Adipocyte (in vitro differentiated cells): ENCODE measurements around the gene LNP1.
"Not testable (repeated sequence)": the region's sequence is repeated elsewhere in the genome, so short reads cannot be mapped to it uniquely, and the experiment has no call there.

Source experiments
- DNase-seq: peaks from one replicate; pipeline ENCODE4 v3.0.0-alpha.2; 2015; ENCODE audit warnings: low read depth
- H3K27me3 ChIP-seq: replicated peaks from 2 replicates; pipeline ENCODE4 v1.7.0; 2013; ENCODE audit warnings: mild to moderate bottlenecking, low read length, moderate library complexity; ENCODE audit not compliant: control insufficient read depth, insufficient read depth
- H3K36me3 ChIP-seq: 2 replicates; pipeline ENCODE4 v1.7.0; 2013; ENCODE audit warnings: low read length, mild to moderate bottlenecking, moderate library complexity; ENCODE audit not compliant: control insufficient read depth, insufficient read depth, severe bottlenecking
- H3K4me1 ChIP-seq: 2 replicates; pipeline ENCODE4 v1.7.0; 2013; ENCODE audit warnings: mild to moderate bottlenecking, low read length, moderate library complexity; ENCODE audit not compliant: control insufficient read depth, insufficient read depth
- H3K4me3 ChIP-seq: 2 replicates; pipeline ENCODE4 v1.7.0; 2013; ENCODE audit warnings: mild to moderate bottlenecking, low read length, moderate library complexity
- H3K9ac ChIP-seq: 2 replicates; pipeline ENCODE4 v1.7.0; 2013; ENCODE audit warnings: mild to moderate bottlenecking, low read length, moderate library complexity
- H3K9me3 ChIP-seq: 2 replicates; pipeline ENCODE4 v1.7.0; 2013; ENCODE audit warnings: mild to moderate bottlenecking, low read length, moderate library complexity; ENCODE audit not compliant: control insufficient read depth

Gene LNP1

DNA sequence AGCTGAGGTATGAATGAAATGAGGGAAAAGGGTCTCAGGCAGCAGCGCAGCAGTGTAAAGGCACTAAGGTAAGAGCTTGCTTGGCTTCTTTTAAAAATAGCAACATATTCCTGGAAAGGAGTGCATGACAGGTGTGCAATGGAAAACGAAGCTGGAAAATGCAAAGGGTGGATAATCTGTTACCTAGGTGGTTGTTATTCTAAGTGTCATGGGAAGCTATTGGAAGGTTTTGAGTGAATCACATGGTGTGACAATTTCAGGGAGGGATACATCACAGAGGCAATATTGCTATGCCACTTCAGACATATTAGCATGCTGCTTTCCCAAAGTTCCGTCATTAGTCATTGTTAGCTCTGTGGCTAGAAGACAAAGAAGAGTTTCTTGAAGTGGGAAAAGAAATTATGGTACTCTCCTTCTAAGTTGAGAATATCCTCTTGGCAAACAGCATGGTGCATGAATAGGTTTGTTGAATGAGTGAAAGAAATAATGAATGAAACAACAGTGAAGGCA is 62.4 kb downstream of the LNP1 start:
- H3K27me3 ChIP-seq: no peaks in the 10 kb centered on the region
- H3K36me3 ChIP-seq: no peaks in the 10 kb centered on the region
- H3K9ac ChIP-seq: no peak overlapping the region
- H3K4me1 ChIP-seq: no peaks in the 10 kb centered on the region
- DNase-seq: no peak
- H3K4me3 ChIP-seq: no peak overlapping the region
- peaks cover 17% of the 10 kb centered on the region for H3K9me3 ChIP-seq

DNA sequence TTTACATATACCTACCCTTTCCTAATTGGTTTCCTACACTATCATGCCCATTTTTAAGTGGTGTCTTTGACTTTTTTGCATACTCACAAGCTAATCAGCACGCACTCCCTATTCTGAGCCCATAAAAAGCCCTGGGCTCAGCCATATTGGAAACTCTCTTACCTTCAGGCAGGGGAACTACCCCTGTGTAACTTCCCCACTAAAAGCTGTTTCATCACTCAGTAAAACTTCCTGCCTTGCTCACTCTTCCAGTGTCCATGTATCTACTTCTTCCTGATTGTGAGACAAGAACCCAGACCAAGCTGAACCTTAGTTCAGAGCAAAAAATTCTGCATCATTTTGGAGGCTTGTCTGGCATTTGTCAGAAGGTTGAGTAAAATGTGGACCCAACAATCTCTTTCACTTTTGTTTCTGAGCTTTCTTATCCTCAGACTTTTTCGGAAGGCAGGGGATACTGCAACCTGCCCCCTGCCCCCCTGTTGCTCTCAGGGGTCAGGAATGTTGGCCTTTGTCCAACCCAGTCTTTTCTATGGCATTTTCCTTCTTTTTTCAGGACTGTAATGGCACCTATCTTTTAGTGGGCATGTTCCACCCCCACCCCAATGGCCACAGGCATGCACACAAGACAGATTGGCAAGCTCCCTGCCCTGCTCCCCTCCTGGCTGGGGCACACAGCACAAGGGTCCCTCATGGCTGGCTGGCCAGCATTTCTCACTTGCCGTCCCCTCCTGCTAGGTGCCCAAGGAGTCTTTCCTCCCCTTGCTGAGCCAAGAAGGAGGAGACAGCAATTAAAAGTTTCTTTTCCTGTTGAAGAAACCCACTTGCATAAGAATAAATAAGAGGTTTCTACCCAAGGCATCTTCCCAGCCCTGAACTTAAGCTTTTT is 64.8 kb downstream of the LNP1 start:
- H3K36me3 ChIP-seq: no peaks in the 10 kb centered on the region
- no peak for DNase-seq
- no peak overlapping the region for H3K4me3 ChIP-seq
- H3K27me3 ChIP-seq: no peaks in the 10 kb centered on the region
- no peaks in the 10 kb centered on the region for H3K4me1 ChIP-seq
- no peak overlapping the region for H3K9ac ChIP-seq
- peaks cover 32% of the 10 kb centered on the region for H3K9me3 ChIP-seq

DNA sequence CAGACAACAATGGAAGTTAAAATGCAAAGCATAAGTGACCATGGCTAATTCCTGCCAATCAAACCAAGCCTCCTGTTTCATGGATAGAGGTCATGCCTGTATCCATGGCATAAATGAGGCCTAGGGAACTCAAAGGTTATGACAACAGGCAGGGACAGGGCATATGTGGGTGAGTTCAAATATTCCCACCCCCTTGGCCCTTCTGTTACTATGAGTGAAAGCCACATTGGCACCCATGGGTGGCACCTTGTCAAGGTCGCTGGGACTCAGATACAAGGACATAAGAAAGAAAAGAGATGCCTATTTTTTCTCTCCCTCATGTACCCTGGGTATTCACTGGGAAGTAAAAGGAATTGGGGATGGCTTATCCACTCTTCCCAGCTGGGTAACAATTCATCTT is 65.8 kb downstream of the LNP1 start:
- no peaks in the 10 kb centered on the region for H3K27me3 ChIP-seq
- peaks cover 33% of the 10 kb centered on the region for H3K9me3 ChIP-seq
- H3K9ac ChIP-seq: no peak overlapping the region
- H3K36me3 ChIP-seq: no peaks in the 10 kb centered on the region
- H3K4me1 ChIP-seq: no peaks in the 10 kb centered on the region
- H3K4me3 ChIP-seq: no peak overlapping the region
- DNase-seq: no peak

DNA sequence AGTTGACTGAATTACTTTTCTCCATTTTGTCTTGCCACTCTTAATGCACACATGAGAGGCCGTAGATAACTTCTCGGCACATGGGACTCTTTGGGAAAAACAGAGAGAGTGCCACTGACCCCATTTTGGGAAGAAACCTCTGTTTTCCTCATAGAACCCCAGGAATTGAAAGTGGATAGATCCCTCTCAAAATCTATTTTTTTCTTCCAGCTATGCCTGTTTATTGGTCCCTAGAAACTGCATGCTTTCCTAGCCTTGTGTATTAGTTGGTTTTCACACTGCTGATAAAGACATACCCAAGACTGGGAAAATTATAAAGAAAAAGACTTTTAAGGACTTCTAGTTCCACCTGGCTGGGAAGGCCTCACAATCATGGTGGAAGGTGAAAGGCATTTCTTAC is 67.3 kb downstream of the LNP1 start:
- no peak overlapping the region for H3K9ac ChIP-seq
- no peaks in the 10 kb centered on the region for H3K4me1 ChIP-seq
- DNase-seq: no peak
- no peak overlapping the region for H3K4me3 ChIP-seq
- no peaks in the 10 kb centered on the region for H3K36me3 ChIP-seq
- H3K9me3 ChIP-seq: peaks cover 33% of the 10 kb centered on the region
- no peaks in the 10 kb centered on the region for H3K27me3 ChIP-seq

DNA sequence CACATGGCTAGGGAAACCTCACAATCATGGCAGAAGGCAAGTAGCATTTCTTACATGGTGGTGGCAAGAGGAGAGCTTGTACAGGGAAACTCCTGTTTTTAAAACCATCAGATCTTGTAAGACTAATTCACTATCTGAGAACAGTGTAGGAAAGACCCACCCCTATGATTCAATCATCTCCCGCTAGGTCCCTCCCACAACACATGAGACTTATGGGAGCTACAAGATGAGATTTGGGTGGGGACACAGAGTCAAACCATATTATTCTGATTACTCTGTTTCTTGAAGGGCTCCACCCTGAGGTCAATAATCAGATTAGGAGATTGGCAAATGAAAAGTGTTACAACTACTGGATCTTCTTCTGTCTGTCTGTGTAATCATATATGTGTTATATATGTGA is 69.6 kb downstream of the LNP1 start:
- DNase-seq: no peak
- H3K9ac ChIP-seq: no peak overlapping the region

DNA sequence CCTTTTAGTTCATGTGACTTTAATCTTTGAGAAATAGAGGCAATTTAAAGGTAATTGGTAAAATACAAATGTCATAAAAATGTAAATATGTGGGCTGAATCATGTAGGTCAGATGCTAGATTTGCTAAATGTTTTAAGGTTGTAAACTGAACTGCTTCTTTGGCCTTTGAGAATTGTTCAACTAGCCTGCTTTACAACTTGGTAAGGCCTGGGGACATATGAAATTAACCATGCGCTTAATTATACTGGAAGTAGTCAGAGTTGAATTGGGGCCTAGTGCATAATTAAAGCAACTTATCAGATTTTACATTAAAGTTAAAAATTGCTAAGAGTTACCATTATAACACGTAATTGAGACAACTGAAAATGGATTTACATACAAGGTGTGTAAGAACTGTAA is 70.1 kb downstream of the LNP1 start:
- Histone ChIP-seq H3K4me3 (no peak overlapping the region), H3K9me3 (peaks cover 33% of the 10 kb centered on the region), H3K4me1 (no peaks in the 10 kb centered on the region), H3K9ac (no peak overlapping the region), H3K36me3 (no peaks in the 10 kb centered on the region), H3K27me3 (no peaks in the 10 kb centered on the region)
- DNase-seq: no peak

More for the DNA sequence above, 69.6 kb downstream of the LNP1 start:
- Histone ChIP-seq H3K36me3 (no peaks in the 10 kb centered on the region), H3K4me1 (no peaks in the 10 kb centered on the region), H3K27me3 (no peaks in the 10 kb centered on the region), H3K9me3 (peaks cover 33% of the 10 kb centered on the region), H3K4me3 (no peak overlapping the region)

DNA sequence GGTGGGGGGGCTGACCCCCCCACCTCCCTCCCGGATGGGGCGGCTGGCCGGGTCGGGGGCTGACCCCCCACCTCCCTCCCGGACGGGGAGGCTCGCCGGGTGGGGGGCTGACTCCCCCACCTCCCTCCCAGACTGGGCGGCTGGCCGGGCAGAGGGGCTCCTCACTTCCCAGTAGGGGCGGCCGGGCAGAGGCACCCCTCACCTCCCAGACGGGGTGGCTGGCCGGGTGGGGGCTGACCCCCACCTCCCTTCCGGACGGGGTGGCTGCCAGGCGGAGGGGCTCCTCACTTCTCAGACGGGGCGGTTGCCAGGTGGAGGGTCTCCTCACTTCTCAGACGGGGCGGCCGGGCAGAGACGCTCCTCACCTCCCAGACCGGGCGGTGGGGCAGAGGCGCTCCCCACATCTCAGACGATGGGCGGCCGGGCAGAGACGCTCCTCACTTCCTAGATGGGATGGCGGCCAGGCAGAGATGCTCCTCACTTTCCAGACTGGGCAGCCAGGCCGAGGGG is 76.6 kb downstream of the LNP1 start:
- DNase-seq, H3K36me3 ChIP-seq, H3K4me3 ChIP-seq, H3K9ac ChIP-seq, H3K9me3 ChIP-seq, H3K27me3 ChIP-seq: not testable (repeated sequence)
- peaks cover 16% of the 10 kb centered on the region for H3K4me1 ChIP-seq

DNA sequence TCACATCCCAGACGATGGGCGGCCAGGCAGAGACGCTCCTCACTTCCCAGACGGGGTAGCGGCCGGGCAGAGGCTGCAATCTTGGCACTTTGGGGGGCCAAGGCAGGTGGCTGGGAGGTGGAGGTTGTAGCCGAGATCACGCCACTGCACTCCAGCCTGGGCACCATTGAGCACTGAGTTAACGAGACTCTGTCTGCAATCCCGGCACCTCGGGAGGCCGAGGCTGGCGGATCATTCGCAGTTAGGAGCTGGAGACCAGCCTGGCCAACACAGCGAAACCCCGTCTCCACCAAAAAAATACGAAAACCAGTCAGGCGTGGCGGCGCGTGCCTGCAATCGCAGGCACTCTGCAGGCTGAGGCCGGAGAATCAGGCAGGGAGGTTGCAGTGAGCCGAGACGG is 77.2 kb downstream of the LNP1 start:
- peaks cover 16% of the 10 kb centered on the region for H3K4me1 ChIP-seq
- H3K9ac ChIP-seq, H3K27me3 ChIP-seq, DNase-seq, H3K36me3 ChIP-seq, H3K9me3 ChIP-seq, H3K4me3 ChIP-seq: not testable (repeated sequence)

DNA sequence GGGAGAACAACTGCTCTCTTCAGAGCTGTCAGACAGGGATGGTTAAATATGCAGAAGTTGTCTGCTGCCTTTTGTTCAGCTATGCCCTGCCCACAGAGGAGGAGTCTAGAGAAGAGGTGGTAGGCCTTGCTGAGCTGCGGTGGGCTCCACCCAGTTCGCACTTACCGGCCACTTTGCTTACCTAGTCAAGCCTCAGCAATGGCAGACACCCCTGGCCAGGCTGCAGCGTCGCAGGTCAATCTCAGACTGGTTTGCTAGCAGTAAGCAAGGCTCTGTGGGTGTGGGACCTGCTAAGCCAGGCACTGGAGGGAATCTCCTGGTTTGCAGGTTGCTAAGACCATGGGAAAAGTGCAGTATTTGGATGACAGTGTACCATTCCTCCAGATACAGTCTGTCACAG is 78.7 kb downstream of the LNP1 start:
- DNase-seq: no peak
- no peak overlapping the region for H3K4me3 ChIP-seq

DNA sequence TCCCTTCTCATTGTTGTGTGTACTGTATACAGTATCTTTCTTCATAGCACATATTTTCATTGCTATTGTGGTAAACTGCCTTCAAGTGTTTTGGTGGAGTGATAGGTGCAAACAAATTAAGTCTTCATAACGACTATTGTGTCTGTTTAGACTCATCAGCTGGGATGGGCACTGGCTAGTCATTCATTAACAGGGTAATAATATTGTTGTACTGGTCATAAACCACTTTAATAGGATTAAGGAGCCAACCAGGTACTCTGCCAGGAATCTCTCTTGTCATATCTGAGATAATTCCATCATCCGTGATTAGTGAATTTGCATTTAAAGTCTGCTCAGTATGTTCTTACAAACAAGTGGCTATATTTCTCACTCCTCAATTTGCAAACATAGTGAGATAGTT is 80.8 kb downstream of the LNP1 start:
- H3K4me1 ChIP-seq: peaks cover 16% of the 10 kb centered on the region
- H3K9ac ChIP-seq: no peak overlapping the region
- no peak for DNase-seq
- H3K36me3 ChIP-seq: no peaks in the 10 kb centered on the region
- no peaks in the 10 kb centered on the region for H3K27me3 ChIP-seq
- no peaks in the 10 kb centered on the region for H3K9me3 ChIP-seq
- H3K4me3 ChIP-seq: no peak overlapping the region

More for the DNA sequence above, 78.7 kb downstream of the LNP1 start:
- Histone ChIP-seq H3K36me3 (no peaks in the 10 kb centered on the region), H3K9ac (no peak overlapping the region), H3K9me3 (no peaks in the 10 kb centered on the region), H3K27me3 (no peaks in the 10 kb centered on the region), H3K4me1 (peaks cover 16% of the 10 kb centered on the region)

DNA sequence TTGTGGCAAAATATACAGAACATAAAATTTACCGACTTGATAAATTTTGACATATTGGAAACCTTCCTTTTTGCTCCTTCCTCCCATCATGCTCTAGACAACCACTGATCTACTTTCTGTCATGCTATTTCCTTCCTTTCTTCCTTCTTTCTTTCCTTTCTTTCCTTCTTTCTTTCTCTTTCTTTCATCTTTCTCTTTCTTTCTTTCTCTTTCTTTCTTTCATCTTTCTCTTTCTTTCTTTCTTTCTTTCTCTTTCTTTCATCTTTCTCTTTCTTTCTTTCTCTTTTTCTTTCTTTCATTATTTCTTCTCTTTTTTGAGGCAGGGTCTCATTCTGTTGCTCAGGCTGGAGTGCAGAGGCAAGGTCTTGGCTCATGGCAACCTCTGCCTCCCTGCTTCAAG is 82.2 kb downstream of the LNP1 start:
- peaks cover 16% of the 10 kb centered on the region for H3K4me1 ChIP-seq
- DNase-seq: no peak
- H3K9me3 ChIP-seq: no peaks in the 10 kb centered on the region
- no peak overlapping the region for H3K4me3 ChIP-seq
- no peaks in the 10 kb centered on the region for H3K27me3 ChIP-seq
- no peaks in the 10 kb centered on the region for H3K36me3 ChIP-seq
- H3K9ac ChIP-seq: no peak overlapping the region
